ENCODE data around the gene KIF22.

The KIF22 gene

DNA sequence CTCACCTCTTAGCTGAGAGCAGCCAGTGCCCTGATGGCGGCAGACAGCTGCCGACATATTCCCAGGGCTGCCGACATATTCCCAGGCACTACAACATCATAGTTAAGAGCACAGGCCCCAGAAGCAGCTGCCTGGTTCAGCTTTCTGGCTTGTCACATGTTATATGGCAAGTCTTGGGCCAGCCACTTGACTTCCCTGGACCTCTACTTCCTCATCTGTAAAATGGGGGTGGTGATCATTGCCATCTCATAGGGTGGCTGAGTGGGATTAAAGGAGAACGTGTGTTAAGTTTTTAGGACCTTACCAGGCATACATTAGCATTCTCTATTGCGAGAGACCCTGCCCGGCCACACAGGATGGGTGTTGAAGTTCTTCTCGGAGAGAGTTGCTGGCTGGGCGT lies 53.4 kb downstream of the KIF22 start:
- no peak for DNase-seq

- no peak for DNase-seq
Measured at GRCh38 chr16:29844575-29845331, 54.2 kb downstream of the KIF22 start.

DNA sequence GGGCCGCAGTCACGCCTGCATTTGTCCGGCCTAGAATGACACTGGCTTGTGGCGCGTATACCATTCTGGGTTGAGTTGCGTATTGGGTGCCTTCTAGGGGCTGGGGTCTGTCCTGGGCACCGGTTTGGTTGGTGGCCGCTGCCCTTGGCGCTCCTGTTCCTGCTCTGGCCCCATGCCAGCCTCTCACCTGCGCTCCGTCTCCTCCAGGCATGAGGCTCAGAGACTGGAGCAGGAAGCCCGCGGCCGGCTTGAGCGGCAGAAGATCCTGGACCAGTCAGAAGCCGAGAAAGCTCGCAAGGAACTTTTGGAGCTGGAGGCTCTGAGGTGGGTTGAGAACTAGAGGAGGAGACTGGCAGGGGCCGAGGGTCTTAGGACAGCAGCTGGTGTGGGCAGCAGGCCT lies 55.1 kb downstream of the KIF22 start:
- no peak for DNase-seq

GRCh38 chr16:29848420-29849297 lies 58.1 kb downstream of the KIF22 start:
- peak; percentile 86 to 90 for DNase-seq

GRCh38 chr16:29849505-29849904 lies 59.0 kb downstream of the KIF22 start:
- no peak for DNase-seq

DNA sequence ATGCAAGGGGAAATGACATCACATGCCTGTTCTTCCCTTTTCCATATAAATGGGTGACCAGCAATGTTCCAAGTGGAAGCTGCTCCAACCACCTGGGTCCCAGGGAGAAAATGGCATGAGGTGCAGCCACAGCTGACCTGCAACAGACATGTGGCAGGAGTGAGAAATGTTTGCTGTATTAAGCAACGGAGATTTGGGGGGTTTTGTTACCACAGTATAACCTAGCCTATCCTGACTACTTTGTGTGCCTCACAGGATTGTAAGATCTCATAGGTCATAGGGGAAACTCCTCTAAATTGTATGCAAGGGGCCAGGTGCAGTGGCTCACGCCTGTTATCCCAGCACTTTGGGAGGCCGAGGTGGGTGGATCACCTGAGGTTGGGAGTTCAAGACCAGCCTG lies 60.4 kb downstream of the KIF22 start:
- no peak for DNase-seq

- DNase-seq, result no peak
Measured at GRCh38 chr16:29852654-29853053, 62.1 kb downstream of the KIF22 start.

DNA sequence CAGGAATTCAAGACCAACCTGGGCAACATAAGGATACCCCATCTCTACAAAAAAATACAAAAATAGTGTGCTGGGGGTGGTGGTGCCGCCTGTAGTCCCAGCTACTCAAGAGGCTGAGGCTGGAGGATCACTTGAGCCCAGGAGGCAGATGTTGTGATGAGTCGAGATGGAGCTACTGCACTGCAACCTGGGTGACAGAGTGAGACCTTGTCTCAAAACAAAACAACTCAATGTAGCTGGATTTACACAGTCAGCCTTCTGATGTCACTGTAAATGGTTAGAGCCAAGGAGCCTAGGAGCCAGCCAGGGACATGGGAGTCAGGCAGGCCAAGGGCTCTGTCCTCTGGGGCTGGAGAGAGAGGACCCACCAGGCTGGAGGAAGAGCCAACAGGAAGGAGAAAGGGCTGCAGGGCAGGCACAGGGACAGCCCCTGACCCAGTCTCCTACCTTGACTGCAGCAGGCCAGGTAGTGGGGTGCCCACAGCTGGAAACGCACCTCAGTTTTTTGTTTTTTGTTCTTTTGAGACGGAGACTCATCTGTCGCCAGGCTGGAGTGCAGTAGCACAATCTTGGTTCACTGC lies 64.1 kb downstream of the KIF22 start:
- DNase-seq, result no peak

Measured in stimulated activated CD4-positive, alpha-beta T cell treated with anti-CD3 and anti-CD28 coated beads, Interleukin-2, amount 100 ng/mL, for 24 hours (primary cell).